ELR (cell line): ENCODE measurements around the gene ABCD2.
A peak's percentile ranks its signal among the peaks of the same experiment; 100 is the strongest.
"Not testable (repeated sequence)": the region's sequence is repeated elsewhere in the genome, so short reads cannot be mapped to it uniquely, and the experiment has no call there.

Experiments
- DNase-seq: peaks from one replicate; pipeline ENCODE4 v3.0.0-alpha.2; 2015; ENCODE audit warnings: low read depth

The ABCD2 gene

DNA sequence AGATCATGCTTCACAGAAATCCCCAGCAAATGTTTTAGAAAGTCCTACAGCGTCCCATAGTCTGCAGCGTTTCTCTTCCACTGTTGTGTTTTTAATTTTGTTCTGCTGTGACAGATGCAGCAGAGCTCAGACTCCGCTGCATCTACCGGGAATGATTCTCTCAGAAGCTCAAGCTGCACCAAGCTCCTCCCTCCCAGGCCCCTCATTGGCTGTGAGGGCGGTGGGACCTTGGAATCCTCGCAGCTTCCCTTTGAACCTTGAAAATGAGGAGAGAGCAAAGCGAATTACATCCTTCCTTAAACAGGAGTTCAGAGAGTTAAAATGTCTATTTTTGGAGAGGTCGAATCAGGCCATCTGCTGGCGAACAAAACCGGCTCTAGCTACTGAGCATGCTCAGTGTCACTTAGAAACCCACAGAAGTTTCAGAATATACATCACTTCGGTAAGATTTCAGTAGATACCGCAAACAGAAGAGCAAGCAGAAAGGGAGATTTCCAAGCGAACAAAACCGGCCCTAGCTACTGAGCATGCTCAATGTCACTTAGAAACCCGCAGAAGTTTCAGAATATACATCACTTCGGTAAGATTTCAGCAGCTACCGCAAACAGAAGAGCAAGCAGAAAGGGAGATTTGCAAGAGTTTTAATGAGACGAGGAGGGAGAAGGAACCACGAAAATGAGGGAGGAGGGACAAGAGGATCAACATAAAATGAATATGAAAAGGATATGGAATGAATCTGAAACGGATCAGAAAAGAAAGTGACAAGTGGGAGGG, at the start of gene ABCD2:
TSS of gene ABCD2 (minus strand) at position 144 of the 774 bp plus-strand sequence. CDS start 188 bp downstream, outside the sequence.
- DNase-seq, result peak; percentile 75

DNA sequence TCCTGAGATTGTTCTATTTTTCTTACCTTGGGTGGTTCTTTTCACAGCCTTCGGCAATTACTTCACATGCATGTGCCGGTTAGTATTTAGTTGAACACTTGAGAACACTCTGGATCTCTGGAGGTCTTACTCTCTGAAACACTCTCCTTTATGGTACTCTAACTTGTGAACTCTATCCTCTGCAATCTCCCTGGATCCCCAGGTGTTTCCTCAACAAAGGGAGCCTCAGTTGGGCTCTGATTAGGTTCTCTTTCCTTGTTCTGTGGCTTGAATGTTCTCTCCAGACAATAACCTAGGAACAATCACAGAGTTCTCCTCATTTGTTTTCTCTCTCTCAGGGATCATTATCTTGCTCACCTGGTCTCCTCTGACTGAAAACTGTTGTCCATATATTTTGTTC, 40.5 kb upstream of the ABCD2 start:
- DNase-seq, result no peak

DNA sequence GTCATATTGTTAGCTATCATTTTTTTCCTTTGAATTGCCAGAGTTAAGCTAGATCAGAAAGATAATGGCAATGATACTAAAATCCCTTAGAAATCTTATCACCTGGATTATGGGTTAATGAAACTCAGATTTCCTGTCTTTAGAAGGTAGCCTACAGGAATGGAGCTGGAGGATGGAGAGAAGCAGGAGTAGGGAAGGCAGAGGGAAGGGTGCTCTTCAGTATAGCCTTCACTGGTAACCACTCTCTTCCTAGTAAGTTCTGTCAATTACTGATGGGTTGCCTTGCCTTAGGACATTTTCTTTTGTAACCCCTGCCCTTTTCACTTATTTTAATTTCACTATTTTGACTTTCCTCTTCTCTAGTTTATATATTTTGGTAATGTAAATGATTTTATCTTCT, 27.8 kb upstream of the ABCD2 start:
- no peak for DNase-seq

DNA sequence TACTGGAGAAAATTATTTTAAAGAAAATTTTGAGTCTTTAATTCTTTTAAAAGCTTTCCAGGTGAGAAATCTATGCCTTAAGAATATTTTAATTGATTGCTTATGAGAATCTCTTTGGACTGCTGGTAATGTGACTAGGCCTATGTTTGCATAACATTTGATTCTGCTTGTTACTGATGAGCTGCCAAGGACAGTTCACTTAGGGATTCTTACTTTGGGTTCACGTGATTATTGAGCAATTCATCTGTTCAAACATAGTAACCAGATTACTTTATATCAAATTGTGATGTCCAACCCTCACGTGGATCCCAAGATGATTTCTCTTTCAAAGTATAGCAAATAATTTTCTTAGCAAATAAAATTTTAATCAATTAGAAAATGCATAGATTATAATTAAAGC, 27.4 kb upstream of the ABCD2 start:
- no peak for DNase-seq

DNA sequence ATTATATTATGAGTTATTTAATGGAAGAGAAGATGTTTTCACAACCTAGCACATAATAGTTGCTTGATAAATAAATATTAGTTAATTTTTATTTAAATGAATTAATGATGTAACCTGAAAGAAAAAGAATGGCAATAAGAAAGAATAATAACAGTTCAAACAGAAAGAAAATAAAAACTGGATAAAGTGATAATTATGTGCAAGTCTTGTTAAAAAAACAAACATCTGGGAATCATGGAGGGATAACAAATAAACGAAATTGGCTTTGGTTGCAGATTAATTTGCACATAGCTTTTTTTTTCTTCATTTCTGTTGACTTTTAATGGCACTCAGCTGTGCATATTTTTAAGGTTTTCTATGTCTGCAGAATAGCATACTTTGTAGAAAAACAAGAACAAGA, 23.4 kb upstream of the ABCD2 start:
- DNase-seq, result no peak

DNA sequence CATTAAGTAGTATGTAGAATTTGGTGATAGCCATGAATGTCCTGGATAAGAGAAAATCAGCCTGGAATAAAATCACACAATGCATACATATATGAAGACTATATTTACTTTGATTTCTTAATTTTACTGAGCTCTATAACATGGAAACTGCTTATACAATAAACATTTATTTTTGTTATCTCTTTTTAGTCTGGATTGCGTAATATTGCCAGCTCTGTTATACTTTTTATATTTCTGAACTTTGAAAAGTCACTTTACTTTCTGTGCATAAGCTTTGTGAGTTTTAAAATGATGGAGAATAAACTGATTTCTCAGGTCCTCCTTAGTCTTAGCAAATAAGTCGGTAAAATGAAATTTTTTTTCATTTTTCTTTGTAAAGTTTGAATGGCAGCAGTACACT, 19.2 kb upstream of the ABCD2 start:
- DNase-seq, result no peak

DNA sequence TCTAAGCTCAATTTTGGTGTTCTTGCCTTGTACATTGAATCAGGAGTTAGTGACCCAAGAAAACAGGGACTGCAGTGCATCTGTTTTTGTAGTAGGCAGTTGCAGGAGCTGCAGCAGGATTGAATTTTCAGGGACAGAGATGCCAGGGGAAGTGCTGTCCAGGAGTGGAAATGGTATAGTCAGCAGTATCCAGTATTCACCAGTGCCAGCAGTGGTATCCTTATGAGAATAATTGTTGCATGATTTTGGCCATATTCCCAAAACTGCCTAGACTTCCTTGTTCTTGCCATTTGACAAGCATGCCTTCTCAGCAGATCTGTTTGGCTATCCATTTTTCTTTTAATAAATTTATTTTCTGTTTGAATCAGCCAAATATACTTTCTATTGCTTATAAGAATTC, 18.6 kb upstream of the ABCD2 start:
- no peak for DNase-seq

DNA sequence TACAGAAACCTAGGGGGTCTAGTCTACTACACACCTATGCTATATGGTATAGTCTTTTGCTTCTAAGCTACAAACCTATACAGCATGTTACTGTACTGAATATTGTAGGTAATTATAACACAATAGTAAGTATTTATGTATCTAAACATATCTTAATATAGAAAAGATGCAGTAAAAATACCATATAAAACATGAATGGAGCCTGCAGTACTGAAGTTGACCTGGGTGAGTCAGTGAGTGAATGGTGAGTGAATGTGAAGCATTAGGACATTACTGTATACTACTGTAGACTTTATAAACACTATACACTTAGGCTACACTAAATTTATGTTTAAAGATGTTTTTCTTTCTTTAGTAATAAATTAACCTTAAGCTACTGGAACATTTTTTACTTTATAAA, 13.1 kb upstream of the ABCD2 start:
- DNase-seq, result no peak

DNA sequence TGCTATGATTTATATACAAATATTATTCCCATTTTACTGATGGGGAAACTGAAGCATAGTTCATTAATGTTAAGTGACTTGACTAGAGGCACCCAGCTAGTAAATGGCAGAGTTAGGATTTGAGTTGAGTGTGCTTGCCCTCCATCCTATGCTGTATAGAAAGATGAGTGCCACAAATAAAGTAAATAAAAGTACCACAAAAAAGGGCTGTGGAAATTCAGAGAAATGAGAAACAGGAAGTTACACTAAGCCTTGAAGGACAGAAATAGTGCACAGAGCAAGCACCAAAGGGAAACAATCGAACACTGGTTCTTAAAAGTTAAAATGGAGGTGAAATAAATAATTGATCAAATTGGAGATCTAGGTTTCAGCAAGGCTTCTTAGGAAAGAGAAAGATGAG, 9.2 kb upstream of the ABCD2 start:
- no peak for DNase-seq

DNA sequence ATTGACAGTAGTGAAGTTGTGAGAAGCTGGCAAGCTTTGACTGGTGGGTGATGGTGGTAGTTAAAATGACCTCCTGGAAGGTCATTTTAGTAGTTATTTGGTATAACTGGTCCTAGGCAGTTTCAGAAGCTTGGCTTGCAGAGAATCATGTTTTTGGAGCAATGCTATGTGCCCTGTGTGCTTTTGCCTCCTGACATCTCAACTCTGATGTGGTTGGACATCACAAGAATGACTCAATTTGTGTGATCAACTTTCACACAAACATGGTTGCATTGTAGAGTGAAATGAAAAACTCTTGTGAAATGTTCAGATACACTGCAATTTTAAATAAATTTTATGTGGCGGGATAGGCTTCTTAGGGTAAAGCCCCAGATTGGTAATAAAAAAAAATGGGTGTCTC, 8.3 kb upstream of the ABCD2 start:
- DNase-seq, result no peak

DNA sequence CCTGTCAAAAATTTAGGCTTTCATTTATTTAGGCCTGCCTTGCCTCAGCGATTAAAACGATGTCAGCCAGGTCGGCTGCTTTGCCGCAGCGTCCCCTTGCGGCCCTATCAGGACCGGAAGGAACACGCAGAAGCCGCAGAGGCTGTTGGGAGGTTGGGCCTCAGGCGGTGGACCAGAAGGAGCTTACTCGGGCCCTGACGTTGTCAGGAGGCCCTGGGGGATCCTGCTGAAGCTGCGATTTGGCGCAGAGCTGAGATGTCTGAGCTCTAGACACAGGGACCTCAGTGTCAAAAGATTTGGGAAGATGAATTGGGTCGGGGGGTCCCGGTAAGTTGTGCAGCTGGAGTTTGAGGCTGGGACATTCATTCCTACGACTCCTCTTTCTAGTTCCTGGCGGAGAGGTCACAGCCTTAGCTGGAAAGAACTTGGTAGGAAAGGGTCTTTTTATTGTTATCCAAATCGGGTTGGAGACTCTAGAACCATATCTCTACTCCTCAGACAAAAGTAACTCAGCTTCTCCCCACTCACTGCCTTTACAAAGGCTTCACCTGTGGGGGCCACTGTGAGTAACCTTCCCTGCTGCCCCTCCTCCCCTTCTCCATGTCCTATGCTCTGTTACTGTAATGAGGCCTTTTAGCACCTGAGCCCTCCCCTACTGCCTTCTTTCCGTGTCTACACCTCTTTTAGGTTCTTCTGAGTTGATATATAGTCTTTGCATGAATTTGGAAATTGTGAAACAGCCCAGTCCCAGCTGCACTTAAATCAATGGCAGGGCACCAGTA, 6.6 kb upstream of the ABCD2 start:
- DNase-seq, result no peak

DNA sequence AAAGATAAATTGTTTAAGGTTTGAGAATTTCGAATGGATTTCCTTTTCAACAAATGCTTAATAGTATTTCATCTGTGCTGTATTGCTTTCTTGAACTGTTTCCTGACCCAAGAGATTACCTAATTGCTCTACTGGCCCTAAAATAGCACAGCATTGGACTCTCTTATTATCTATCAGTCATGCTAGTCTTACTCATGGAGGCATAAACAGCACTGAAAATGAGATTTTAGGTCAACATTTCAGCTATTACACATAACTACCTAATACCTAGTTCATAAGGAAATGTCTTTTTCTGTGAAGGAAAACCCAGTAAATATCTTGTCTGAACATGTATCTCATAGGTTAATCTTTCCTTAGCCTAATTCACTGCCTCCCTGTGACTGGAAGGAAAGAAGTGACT, 4.3 kb upstream of the ABCD2 start:
- DNase-seq, result no peak

DNA sequence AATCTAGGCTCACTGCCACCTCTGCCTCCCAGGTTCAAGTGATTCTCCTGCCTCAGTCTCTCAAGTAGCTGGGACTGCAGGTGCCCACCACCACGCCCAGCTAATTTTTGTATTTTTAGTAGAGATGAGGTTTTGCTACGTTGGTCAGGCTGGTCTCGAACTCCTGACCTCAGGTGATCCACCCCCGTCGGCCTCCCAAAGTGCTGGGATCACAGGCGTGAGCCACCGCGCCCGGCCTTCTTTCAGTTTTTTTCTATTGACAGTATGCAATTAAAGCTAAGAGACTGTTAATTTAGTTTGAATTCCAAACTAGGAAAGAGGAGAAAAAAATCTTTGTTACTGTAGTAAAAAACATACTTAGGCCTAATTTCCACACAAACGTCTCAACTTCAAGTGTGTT, 3.6 kb upstream of the ABCD2 start:
- DNase-seq, result not testable (repeated sequence)

DNA sequence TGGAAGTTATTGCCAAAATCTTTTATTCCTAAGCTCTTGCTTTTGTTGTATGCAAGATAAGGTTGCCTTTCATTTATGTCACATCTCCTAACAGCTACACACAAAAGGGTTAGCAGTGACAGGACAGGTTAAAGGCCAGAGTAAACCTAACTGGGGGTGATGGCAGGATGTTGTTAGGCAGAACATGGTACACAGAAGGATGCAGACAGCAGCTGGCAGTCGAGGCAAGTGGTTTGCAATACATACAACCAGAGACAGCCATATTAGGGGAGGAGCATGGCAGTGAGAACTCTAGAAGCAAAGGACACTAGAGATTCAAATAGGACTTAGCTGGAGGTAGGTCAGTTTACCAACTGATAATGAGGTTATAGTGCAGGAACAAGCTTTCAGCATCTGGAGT, 2.7 kb upstream of the ABCD2 start:
- no peak for DNase-seq

DNA sequence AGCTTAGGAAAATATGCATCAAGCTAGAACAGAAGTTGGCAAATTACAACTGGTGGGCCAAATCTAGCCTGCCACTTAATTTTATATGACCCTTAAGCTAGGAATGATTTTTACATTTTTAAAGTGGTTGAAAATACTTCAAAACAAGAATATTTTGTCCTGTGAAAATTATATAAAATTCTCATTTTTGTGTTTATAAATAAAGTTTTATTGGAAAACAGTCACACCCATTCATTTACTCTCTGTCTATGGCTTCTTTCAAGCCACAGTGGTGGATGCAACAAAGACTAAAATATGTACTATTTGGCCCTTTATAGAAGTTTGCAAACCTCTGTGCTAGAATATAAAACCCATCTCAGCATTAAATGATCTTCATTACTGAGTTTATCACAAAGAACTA, 2.1 kb upstream of the ABCD2 start:
- no peak for DNase-seq

DNA sequence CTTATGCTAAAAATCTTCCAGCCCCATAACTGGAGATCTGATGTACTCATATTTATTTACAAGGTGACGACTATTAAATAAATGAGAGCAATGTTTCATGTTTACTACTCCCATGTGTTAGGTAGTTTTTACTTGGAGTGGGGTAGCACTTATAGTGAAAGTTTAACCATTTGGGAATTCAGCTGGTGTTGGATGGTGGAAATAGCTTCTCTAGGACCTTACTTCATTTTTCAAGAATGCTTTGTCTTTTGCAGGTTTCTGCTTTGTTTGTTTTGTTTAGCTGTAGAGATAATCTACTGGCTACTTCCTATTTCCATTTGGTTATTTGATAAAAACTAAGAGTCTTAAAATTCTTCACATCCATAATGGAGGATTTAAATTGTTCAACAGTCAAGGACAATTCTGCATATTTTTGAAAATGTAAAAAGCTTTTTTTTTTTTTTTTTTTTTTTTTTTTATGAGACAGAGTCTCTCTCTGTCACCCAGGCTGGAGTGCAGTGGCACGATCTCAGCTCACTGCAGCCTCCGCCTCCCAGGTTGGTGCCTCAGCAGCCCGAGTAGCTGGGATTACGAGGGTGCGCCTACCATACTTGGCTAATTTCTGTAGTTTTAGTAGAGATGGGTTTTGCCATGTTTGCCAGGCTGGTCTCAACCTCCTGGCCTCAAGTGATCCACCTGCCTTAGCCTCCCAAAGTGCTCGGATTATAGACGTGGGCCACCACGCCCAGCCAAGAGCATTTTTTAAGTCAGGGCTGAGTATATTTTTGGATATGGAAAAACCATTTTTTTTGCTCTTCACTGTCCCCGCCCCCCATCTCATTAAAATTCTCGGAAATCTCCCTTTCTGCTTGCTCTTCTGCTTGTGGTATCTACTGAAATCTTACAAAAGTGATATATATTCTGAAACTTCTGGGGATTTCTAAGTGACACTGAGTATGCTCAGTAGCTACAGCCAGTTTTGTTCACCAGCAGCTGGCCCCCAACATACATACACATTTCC, 1.4 kb upstream of the ABCD2 start:
- DNase-seq, result no peak

DNA sequence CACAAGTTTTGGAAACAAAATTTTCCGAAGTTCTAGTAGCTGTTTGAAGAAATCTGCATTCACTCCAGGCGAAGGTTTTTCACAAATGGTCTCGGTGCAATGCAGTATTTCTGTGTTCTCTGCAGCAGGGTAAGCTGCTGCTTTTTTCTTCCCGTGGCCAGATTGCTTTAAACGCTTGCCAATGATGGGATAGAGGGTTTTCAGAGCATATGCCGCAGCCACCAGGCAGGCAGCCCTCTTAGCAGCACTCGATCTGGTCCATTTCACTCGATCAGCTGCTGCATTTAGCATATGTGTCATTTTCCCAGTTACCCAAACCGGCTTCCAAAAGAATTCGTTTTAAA, 315 bp downstream of the ABCD2 start:
- peak; percentile 15 for DNase-seq

DNA sequence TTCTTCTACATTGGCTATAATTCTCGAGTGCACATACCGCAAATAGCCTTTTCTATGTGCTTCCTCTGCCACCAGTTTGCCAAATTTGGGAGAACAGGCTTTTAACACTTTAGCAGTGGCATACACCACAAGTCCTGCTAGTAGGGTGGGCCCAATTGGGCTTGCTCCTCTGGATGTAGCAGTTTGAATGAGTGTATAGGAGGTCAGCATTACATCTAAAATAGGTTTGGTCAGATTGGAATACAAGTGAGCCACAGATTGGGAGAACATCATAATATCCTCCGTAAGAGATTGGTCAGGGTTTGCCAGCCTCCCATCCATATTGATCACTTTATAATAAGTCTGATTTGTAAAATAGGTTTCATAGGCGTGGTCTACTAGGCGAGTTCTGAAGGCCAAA, 902 bp downstream of the ABCD2 start:
- DNase-seq, result no peak

DNA sequence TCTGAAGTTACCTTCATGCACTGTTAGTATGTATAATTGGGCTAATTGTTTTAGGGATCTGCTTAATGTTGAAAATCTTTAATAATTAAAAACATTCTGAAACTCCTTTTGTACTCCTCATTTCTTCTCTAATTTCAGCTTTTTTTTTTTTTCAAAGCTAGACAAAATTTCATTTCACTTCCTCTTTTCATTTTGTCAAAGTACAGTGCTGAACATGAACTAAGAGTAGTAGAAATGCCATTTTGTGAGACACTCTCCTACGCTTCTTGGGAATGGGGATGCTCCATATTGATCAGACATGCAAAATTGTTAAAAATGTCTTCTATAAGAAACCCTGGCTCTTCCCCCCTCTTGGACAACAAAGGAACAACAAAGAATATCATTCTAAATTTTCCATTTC, 1.7 kb downstream of the ABCD2 start:
- no peak for DNase-seq

DNA sequence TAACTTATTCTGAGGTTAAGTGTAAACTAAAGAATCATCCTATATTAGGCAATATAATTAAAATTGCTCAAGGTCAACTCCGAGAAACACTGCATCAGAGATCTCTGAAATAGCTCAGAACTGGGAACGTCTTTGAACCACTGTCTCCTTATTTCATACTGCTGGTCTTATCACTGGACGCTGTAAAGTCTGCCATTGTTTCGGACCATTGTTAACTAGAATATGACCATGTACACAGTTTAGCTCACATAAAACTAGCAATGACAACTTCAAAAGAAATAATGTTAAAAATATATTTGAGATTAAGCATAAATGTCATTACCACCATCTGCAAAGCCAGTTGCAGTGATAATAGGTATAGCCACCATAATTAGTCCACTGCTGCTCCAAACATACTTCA, 2.9 kb downstream of the ABCD2 start:
- no peak for DNase-seq

DNA sequence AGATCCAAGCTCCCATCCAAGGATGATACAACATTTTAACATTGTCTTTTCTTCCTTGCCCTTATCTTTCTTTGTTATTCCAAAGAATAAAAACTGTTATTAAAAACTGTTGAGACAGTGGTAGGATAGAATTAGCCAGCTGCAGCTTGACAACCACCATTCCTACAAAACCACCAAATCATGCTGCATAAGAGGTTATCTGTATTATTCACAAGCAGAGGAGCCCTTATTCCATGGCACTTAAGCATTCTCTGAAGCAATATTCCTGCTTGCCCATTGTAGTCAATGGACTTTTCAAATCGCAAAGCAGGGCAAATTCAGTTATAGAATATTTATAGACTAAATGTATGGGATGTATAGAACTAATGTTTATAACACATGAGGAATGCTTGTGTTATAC, 3.4 kb downstream of the ABCD2 start:
- no peak for DNase-seq

DNA sequence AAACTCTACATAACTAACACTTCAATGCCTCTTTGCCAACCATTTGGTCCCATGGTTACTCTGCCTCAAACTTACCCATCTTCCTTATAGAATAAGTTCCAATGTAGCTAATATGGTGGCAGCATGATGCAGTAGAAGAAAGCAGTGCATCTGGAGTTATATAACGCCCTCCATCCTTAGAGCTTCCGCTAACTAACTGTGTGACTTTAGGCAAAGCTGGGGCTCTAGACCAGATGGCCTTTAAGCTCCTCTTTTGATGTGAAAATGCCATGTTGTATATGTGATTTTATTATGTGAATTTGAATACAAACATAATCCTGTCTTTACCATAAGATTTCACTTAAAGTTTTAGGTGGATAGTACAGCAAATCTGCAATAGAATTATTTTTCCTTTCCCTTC, 6.1 kb downstream of the ABCD2 start:
- no peak for DNase-seq

DNA sequence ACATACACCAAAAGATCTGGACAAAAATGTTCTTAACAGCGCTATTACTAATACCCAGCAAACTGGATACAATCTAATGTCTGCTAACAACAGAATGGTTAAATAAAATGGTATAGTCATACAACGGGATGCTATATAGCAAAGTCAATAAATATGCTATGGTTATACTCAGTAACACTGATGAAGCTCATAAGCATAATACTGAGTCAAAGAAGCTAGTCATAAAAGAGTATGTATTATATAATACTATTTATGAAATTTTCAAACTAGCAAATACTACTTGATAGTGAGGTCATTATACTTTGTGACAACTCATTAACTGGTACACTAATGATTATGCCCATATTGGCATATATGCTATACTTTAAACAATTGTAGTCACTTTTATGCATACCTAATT, 7.4 kb downstream of the ABCD2 start:
- no peak for DNase-seq
